Mammary epithelial cell (primary cell): Measurements from ENCODE around the gene MEAK7.

Experiments
- CTCF ChIP-seq, 2 donors: IDR thresholded peaks in 1 of 2; conservative IDR thresholded peaks in 1 of 2; 2 replicates each; pipeline ENCODE4 v1.5.1; 2011 to 2012; ENCODE audit warnings: inconsistent platforms in 2 of 2, low read length in 2 of 2, mild to moderate bottlenecking in 2 of 2, control low read depth in 1 of 2, low read depth in 1 of 2; ENCODE audit not compliant: insufficient read depth in 1 of 2; ENCODE audit errors: extremely low read depth in 1 of 2
- EZH2 ChIP-seq: IDR thresholded peaks from 2 replicates; pipeline ENCODE4 v1.6.1; 2012; ENCODE audit warnings: low read length, inconsistent platforms, borderline replicate concordance

- no peak for TF ChIP-seq EZH2
- TF ChIP-seq CTCF (conservative IDR thresholded peaks at IDR 0.05 in 1 of 2, IDR thresholded peaks at IDR 0.05 in 1 of 2; ENCODE audit: extremely low read depth in 1 of 2, insufficient read depth in 1 of 2, low read depth in 1 of 2, low read length in 2 of 2) = no peak
Measured at GRCh38 chr16:84459533-84459894, 44.9 kb downstream of the MEAK7 start.
